Mononuclear cell (primary cell): ENCODE results near the gene NEK11. TPM values are rescaled to one million over a fixed set of nuclear protein-coding genes. Genes with fewer than 3 reads are reported as not detected.

ENCODE experiments used
- H3K27me3 ChIP-seq: 2 replicates; pipeline ENCODE4 v1.6.0; 2011; ENCODE audit warnings: low read length, control low read depth; ENCODE audit not compliant: insufficient read depth
- H3K4me1 ChIP-seq: 2 replicates; pipeline ENCODE4 v1.5.1; 2011; ENCODE audit warnings: mild to moderate bottlenecking, low read length, control low read depth; ENCODE audit not compliant: insufficient read depth
- H3K4me3 ChIP-seq: 2 replicates; pipeline ENCODE4 v1.5.1; 2011; ENCODE audit warnings: mild to moderate bottlenecking, low read length, moderate library complexity
- H3K9me3 ChIP-seq: 2 replicates; pipeline ENCODE4 v1.5.1; 2011; ENCODE audit warnings: low read depth, mild to moderate bottlenecking, control low read depth, low read length
- total RNA-seq: library from RNA; depleted of rRNA; stranded (reverse); fragments of >200 nt; gene quantifications from one replicate; pipeline ENCODE4 v1.2.3, GENCODE V29; 2012

The NEK11 gene
- total RNA-seq, 1 donor, result 4.2 TPM

- no peak overlapping the region for H3K4me3 ChIP-seq
- no peaks in the 10 kb centered on the region for H3K9me3 ChIP-seq
- H3K4me1 ChIP-seq, result no peaks in the 10 kb centered on the region
- no peaks in the 10 kb centered on the region for H3K27me3 ChIP-seq
Observed at GRCh38 chr3:131217296-131217741, 190.6 kb downstream of the NEK11 start.

- Histone ChIP-seq H3K27me3 (no peaks in the 10 kb centered on the region), H3K4me1 (no peaks in the 10 kb centered on the region), H3K4me3 (no peak overlapping the region), H3K9me3 (no peaks in the 10 kb centered on the region)
Observed at GRCh38 chr3:131218196-131218595, 191.5 kb downstream of the NEK11 start.

GRCh38 chr3:131221731-131222130 is 195.1 kb downstream of the NEK11 start:
- H3K9me3 ChIP-seq, result no peaks in the 10 kb centered on the region
- H3K4me1 ChIP-seq, result peaks cover 6% of the 10 kb centered on the region
- H3K4me3 ChIP-seq, result no peak overlapping the region

GRCh38 chr3:131222599-131222998 is 195.9 kb downstream of the NEK11 start:
- Histone ChIP-seq H3K27me3 (no peaks in the 10 kb centered on the region), H3K4me1 (peaks cover 6% of the 10 kb centered on the region), H3K9me3 (no peaks in the 10 kb centered on the region), H3K4me3 (no peak overlapping the region)

More at GRCh38 chr3:131221731-131222130, 195.1 kb downstream of the NEK11 start:
- H3K27me3 ChIP-seq, result no peaks in the 10 kb centered on the region

- no peaks in the 10 kb centered on the region for H3K27me3 ChIP-seq
- H3K4me1 ChIP-seq, result peaks cover 6% of the 10 kb centered on the region
- H3K9me3 ChIP-seq, result no peaks in the 10 kb centered on the region
- no peak overlapping the region for H3K4me3 ChIP-seq
Observed at GRCh38 chr3:131223373-131224289, 197.0 kb downstream of the NEK11 start.

- Histone ChIP-seq H3K9me3 (no peaks in the 10 kb centered on the region), H3K4me3 (no peak overlapping the region), H3K27me3 (no peaks in the 10 kb centered on the region), H3K4me1 (peaks cover 6% of the 10 kb centered on the region)
Observed at GRCh38 chr3:131224886-131225550, 198.3 kb downstream of the NEK11 start.

GRCh38 chr3:131228522-131228921 is 201.8 kb downstream of the NEK11 start:
- no peak overlapping the region for H3K4me3 ChIP-seq
- H3K9me3 ChIP-seq, result no peaks in the 10 kb centered on the region
- H3K27me3 ChIP-seq, result no peaks in the 10 kb centered on the region

GRCh38 chr3:131231710-131232389 is 205.2 kb downstream of the NEK11 start:
- H3K9me3 ChIP-seq, result no peaks in the 10 kb centered on the region
- H3K4me1 ChIP-seq, result no peaks in the 10 kb centered on the region
- H3K4me3 ChIP-seq, result no peak overlapping the region
- no peaks in the 10 kb centered on the region for H3K27me3 ChIP-seq

More at GRCh38 chr3:131228522-131228921, 201.8 kb downstream of the NEK11 start:
- H3K4me1 ChIP-seq, result peaks cover 2% of the 10 kb centered on the region

GRCh38 chr3:131232711-131233267 is 206.1 kb downstream of the NEK11 start:
- Histone ChIP-seq H3K4me3 (no peak overlapping the region), H3K27me3 (no peaks in the 10 kb centered on the region), H3K9me3 (no peaks in the 10 kb centered on the region), H3K4me1 (no peaks in the 10 kb centered on the region)

GRCh38 chr3:131233900-131234668 is 207.4 kb downstream of the NEK11 start:
- Histone ChIP-seq H3K4me3 (no peak overlapping the region), H3K4me1 (no peaks in the 10 kb centered on the region), H3K27me3 (no peaks in the 10 kb centered on the region), H3K9me3 (no peaks in the 10 kb centered on the region)

- no peaks in the 10 kb centered on the region for H3K9me3 ChIP-seq
- H3K4me1 ChIP-seq, result no peaks in the 10 kb centered on the region
- no peaks in the 10 kb centered on the region for H3K27me3 ChIP-seq
- no peak overlapping the region for H3K4me3 ChIP-seq
Observed at GRCh38 chr3:131236421-131236820, 209.7 kb downstream of the NEK11 start.

GRCh38 chr3:131238496-131238895 is 211.8 kb downstream of the NEK11 start:
- Histone ChIP-seq H3K27me3 (no peaks in the 10 kb centered on the region), H3K9me3 (no peaks in the 10 kb centered on the region), H3K4me1 (no peaks in the 10 kb centered on the region), H3K4me3 (no peak overlapping the region)

GRCh38 chr3:131239267-131239666 is 212.6 kb downstream of the NEK11 start:
- no peaks in the 10 kb centered on the region for H3K27me3 ChIP-seq
- H3K4me1 ChIP-seq, result no peaks in the 10 kb centered on the region
- no peak overlapping the region for H3K4me3 ChIP-seq
- H3K9me3 ChIP-seq, result no peaks in the 10 kb centered on the region

GRCh38 chr3:131242201-131242600 is 215.5 kb downstream of the NEK11 start:
- Histone ChIP-seq H3K4me3 (no peak overlapping the region), H3K27me3 (no peaks in the 10 kb centered on the region), H3K4me1 (no peaks in the 10 kb centered on the region), H3K9me3 (no peaks in the 10 kb centered on the region)
